RPMI7951 (cell line): ENCODE results near the gene KCNQ4. TPM values are rescaled to one million over a fixed set of nuclear protein-coding genes. Genes with fewer than 3 reads are reported as not detected.

Source experiments
- DNase-seq: peaks from one replicate; pipeline ENCODE4 v3.0.0-alpha.2; 2012; ENCODE audit warnings: low read depth
- total RNA-seq: library from RNA; depleted of rRNA; stranded (reverse); fragments of >200 nt; shearing (Covaris generic); gene quantifications from 2 replicates; pipeline ENCODE4 v1.2.3, GENCODE V29; 2014

Gene KCNQ4
- total RNA-seq, 1 experiment from 2014 or later = not detected

GRCh38 chr1:40795811-40796586, 12.4 kb downstream of the KCNQ4 start:
- DNase-seq = no peak

DNA sequence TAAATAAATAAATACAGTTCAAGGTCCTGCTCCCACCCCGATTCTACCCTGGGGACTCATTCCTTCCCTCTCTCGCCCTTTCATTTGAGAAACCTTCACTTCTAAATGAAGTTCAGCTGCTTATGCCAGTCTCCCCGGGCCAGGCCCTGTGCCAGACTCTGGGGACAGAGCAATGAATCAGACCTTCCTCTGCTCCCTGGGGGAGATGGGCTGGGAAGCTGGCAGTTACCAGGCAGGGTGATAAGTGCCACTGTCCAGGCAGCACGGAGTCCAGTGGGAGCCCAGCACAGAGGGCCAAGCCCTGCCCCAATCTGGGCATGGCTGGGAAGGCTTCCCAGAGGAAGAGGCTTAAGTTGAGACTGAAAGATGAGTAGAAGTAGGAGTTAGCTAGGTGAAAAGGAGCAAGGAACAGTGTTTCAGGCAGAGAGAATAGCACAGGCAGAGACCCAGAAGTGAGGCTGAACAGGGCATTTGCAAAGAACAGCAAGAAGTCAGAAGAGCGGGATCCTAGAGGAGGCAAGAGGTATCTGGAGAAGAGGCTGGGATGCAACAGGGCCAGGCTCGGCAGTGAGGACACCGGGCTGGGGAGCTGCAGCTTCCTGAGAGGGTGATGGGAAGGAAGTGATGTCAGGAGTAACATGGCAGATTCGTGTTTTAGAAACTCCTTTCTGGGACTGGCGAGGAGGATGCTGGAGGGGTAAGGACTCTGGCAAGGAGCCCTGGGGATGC, 13.5 kb downstream of the KCNQ4 start:
- DNase-seq = peak; percentile 51

GRCh38 chr1:40797668-40798010, 14.1 kb downstream of the KCNQ4 start:
- DNase-seq = no peak

GRCh38 chr1:40798366-40799281, 15.0 kb downstream of the KCNQ4 start:
- no peak for DNase-seq

GRCh38 chr1:40799351-40799867, 15.8 kb downstream of the KCNQ4 start:
- DNase-seq = no peak

DNA sequence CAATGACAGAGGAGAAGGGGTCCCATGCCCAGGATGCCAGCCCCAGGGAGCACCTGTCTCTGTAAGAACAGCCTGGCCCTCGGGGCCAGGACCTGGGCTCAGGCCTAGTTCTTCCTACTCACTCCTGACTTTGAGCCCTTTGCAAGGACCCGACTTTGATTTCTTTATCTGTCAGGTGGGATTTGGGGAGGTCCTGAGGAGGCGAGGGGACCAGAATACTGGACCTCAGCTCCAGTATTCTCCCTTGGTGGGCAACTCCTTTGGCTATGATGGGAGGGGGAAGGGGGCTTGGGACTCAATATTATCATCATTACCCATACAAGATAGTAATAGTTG, 18.1 kb downstream of the KCNQ4 start:
- DNase-seq = no peak

GRCh38 chr1:40802078-40802741, 18.6 kb downstream of the KCNQ4 start:
- peak; percentile 73 for DNase-seq

- no peak for DNase-seq
These were observed 19.1 kb downstream of the KCNQ4 start for GRCh38 chr1:40802742-40803113.

DNA sequence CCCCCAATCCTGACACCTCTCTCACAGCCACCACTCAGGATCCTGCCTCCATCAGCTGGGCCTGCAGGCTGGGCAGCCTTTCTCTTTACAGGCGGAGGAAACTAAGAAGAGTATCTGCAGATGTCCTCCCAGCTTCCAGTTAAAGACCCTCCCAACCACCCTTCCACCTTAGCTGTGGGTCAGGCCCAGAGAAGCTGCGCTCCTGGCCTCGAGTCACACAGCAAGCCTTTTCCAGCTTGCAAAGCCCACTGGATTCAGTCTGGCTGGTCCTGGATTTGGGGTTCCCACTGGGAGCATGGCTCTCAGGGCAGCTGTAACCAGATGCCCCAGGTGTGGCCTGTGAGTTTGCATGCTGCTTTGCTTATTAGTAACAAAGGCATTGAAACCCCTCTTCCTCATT, 19.9 kb downstream of the KCNQ4 start:
- no peak for DNase-seq

DNA sequence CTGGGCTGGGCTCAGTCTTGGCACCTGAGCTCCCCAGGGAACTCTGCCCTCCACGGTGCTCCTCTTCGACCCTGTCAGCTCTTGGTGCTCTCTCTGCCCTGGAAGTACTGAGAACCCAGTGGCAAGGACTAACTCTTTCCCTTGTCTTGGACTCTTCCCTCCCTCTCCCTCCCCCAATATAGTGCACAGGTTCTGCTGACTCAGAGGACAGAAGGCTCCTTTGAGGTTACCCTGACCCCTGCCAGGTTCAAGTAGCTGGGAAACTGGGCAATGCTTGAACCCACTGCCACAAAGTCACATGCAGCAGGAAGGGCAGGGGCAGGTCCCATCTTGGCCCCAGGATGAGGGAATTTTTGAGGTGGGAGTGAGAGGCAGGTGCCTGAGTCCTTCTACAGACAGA, 20.3 kb downstream of the KCNQ4 start:
- no peak for DNase-seq

DNA sequence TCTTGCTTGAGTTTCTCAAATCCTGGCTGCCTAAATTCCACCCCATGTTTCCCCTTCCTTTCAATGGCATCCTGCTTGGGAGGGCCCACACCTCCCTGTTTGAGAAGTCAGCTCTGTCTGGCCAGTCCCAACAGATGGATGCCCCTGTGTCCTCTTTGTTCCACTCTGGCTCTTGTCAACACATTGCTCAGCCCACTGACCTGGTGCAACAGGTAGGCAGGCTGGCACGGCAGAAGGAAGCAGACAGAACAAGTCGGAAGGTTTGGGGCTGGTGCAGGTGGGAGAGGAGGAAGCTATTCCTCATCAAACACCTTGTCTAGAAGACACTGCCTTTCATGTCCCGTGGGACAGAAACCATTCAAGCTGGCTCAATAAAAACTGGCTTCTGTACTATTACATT, 22.7 kb downstream of the KCNQ4 start:
- no peak for DNase-seq

DNA sequence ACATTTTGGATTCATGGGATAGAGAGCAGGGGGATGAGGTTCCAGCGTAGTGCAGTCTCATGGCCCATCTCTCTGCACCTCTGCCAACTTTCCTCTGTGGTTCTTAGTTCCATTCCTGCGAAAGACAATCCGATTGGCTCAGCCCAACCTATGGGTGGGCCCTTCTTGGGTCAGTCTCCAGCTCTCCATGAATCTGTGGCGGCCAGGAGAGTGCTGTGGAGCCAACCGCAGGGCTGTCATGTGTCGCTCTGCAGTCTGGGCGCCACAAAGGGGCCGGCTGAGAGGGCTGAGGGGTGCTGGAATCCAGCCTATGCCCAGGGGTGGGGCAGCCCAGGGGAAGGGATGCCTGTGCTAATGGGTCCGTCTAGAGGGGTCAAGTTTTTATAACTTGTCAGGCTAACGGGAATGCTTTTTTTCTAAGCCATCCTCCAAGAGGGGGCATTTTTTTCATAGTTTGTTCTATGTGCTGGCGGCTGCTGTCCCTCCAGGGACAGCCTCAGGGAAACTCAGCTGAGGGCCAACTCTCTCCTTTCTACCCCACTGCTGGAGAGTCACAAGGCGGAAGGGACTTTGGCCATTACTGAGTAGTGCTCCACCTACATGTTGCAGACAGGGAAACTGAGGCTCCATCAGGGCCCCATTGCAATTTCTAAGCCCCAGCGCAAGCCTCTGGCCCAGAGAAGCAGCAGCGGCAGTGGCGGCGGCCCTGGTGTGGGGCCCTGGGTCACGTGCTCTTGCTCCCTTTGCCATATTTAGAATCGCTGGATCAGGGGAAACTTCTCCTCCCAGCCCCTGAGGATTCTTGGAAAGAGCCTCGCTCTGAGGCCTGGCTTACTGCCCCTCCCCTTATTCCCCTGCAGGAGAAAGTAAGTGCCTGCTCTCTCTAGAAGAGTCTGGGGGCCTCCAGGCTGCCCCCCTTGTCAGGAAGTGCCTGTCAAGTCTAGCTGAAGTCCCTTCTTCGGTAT, 23.4 kb downstream of the KCNQ4 start:
- DNase-seq = peak; percentile 31

GRCh38 chr1:40808002-40808401, 24.4 kb downstream of the KCNQ4 start:
- DNase-seq = no peak

- DNase-seq = no peak
These were observed 24.9 kb downstream of the KCNQ4 start for GRCh38 chr1:40808444-40808843.

DNA sequence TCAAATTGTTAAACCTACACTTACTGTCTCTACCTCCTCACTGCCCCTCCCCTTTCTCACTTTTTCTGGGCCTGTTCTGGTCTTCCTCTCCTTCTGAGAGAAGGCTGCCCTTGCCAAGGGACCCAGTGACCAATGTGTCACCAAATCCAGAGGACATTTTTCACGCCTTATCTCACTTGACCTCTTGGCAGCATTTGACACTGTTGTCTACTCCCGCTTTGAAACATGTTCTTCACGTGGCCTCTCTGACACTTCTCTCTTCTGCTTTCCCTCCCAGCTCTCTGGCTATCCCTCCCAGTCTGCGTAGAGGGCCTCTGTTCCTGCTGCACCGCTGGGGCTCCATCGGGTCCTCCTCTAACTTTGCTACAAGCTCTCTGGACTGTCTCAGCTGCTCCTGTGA, 25.3 kb downstream of the KCNQ4 start:
- DNase-seq = no peak

GRCh38 chr1:40810927-40811326, 27.3 kb downstream of the KCNQ4 start:
- DNase-seq = no peak

- no peak for DNase-seq
These were observed 31.8 kb downstream of the KCNQ4 start for GRCh38 chr1:40815420-40815819.

DNA sequence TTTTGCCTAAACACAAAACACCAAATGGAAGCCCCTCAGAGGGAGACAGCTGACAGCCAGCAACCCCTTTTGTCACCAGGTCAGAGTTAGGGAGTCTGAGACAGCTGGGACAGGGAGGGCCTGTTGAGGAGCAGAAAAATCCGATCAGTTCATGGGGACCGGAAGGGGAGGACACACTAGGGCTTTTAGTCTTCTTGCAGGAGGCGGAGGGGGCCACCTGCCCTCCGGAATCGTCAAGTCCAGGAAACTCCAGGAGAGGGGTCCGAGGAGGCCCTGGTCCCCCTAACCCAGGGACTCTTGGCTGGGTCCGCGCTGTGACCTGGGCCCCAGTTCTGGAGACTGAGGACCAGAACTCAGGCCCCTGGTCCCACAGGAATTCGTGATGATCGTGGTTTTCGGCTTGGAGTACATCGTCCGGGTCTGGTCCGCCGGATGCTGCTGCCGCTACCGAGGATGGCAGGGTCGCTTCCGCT, 34.2 kb downstream of the KCNQ4 start:
- no peak for DNase-seq

DNA sequence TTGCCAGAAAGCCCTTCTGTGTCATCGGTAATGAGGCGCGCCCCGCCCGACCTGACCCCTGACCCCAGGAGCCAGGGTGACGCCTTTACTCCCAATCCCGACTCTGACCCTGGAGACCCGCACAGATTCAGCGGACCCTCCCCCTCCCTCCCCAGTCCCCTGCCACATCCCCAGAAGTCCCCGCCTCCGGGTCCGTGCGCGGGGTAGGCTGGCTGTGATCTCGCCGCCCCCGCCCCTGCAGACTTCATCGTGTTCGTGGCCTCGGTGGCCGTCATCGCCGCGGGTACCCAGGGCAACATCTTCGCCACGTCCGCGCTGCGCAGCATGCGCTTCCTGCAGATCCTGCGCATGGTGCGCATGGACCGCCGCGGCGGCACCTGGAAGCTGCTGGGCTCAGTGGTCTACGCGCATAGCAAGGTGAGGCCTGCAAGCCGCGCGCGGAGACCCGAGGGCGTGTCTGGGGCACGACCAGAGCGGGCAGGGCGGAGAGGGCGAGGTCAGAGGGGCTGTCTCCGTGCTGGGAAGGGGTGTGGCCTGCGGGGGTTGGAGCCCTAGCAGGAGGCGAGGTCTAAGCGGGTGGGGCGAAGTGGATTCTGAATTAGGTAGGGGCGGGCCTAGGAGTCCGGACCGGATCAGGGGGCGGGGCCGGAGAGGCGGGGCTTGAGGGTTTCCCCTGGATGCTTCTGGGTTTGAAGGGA, 34.8 kb downstream of the KCNQ4 start:
- DNase-seq = no peak

- DNase-seq = no peak
These were observed 35.5 kb downstream of the KCNQ4 start for GRCh38 chr1:40819101-40819500.
